Eye (tissue), 1 donor: Measurements from ENCODE around the gene FAT2.
A peak's percentile ranks its signal among the peaks of the same experiment; 100 is the strongest.

Experiments
- DNase-seq: peaks from one replicate; pipeline ENCODE4 v3.0.0-alpha.2; 2015

Gene FAT2

GRCh38 chr5:151591144-151591819 is at the start of gene FAT2:
Gene FAT2, minus strand, starts transcription at chr5:151591331. Its CDS starts 22,400 bp downstream, at chr5:151568931.
- peak; percentile 18 for DNase-seq

- no peak for DNase-seq
Measured at GRCh38 chr5:151638619-151639018, 47.5 kb upstream of the FAT2 start.

- DNase-seq, result no peak
Measured at GRCh38 chr5:151637676-151638075, 46.5 kb upstream of the FAT2 start.

- no peak for DNase-seq
Measured at GRCh38 chr5:151633892-151634291, 42.8 kb upstream of the FAT2 start.

GRCh38 chr5:151632941-151633340 is 41.8 kb upstream of the FAT2 start:
- DNase-seq, result no peak

GRCh38 chr5:151632524-151632923 is 41.4 kb upstream of the FAT2 start:
- DNase-seq, result no peak

GRCh38 chr5:151631941-151632340 is 40.8 kb upstream of the FAT2 start:
- DNase-seq, result no peak

GRCh38 chr5:151630088-151630487 is 39.0 kb upstream of the FAT2 start:
- no peak for DNase-seq

- DNase-seq, result no peak
Measured at GRCh38 chr5:151628112-151628823, 37.1 kb upstream of the FAT2 start.

- no peak for DNase-seq
Measured at GRCh38 chr5:151627650-151628049, 36.5 kb upstream of the FAT2 start.

- no peak for DNase-seq
Measured at GRCh38 chr5:151625285-151625684, 34.2 kb upstream of the FAT2 start.

GRCh38 chr5:151624476-151624875 is 33.3 kb upstream of the FAT2 start:
- DNase-seq, result peak; percentile 72

- DNase-seq, result peak; percentile 62
Measured at GRCh38 chr5:151622367-151623088, 31.4 kb upstream of the FAT2 start.

GRCh38 chr5:151620461-151620840 is 29.3 kb upstream of the FAT2 start:
- peak; percentile 27 for DNase-seq

- DNase-seq, result peak; percentile 49
Measured at GRCh38 chr5:151619812-151620460, 28.8 kb upstream of the FAT2 start.

- DNase-seq, result no peak
Measured at GRCh38 chr5:151618907-151619306, 27.8 kb upstream of the FAT2 start.

GRCh38 chr5:151617841-151618710 is 26.9 kb upstream of the FAT2 start:
- no peak for DNase-seq

GRCh38 chr5:151617383-151617840 is 26.3 kb upstream of the FAT2 start:
- no peak for DNase-seq

- no peak for DNase-seq
Measured at GRCh38 chr5:151615431-151615830, 24.3 kb upstream of the FAT2 start.

- DNase-seq, result no peak
Measured at GRCh38 chr5:151614565-151614964, 23.4 kb upstream of the FAT2 start.

GRCh38 chr5:151612689-151613427 is 21.7 kb upstream of the FAT2 start:
- no peak for DNase-seq
